Gastrocnemius medialis (tissue), 4 donors: ENCODE measurements around the gene MKNK2.

Experiments
- CTCF ChIP-seq, 5 experiments: fragments of 450-650 bp in 3 of 5; fragments of 200-600 bp in 2 of 5; sonication (generic) in 2 of 5; IDR thresholded peaks in 4 of 5; conservative IDR thresholded peaks in 1 of 5; 1 replicate in 4 of 5; 2 replicates in 1 of 5; pipeline ENCODE4 v1.5.1; 2016 to 2019; ENCODE audit warnings: antibody characterized with exemption in 5 of 5, mild to moderate bottlenecking in 3 of 5, moderate library complexity in 3 of 5
- POLR2A ChIP-seq, 2 donors: fragments of 450-650 bp; IDR thresholded peaks; one replicate each; pipeline ENCODE4 v1.6.1; 2017; ENCODE audit warnings: antibody characterized with exemption in 2 of 2, mild to moderate bottlenecking in 2 of 2, moderate library complexity in 2 of 2

DNA sequence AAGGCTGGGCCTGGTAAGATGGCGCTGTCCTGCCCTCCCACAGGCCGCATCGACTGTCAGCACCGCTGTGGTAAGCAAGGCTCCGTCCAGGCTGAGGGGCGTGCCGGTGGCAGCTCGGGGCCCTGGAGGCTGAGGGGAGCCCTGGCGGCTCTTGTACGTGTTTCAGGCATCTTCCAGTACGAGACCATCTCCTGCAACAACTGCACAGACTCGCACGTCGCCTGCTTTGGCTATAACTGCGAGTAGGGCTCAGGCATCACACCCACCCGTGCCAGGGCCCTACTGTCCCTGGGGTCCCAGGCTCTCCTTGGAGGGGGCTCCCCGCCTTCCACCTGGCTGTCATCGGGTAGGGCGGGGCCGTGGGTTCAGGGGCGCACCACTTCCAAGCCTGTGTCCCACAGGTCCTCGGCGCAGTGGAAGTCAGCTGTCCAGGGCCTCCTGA is 46.9 kb upstream of the MKNK2 start:
- TF ChIP-seq CTCF (IDR thresholded peaks at IDR 0.05 in 4 of 5, conservative IDR thresholded peaks at IDR 0.05 in 1 of 5) (no peak), POLR2A (IDR thresholded peaks at IDR 0.05) (no peak)
